ENCODE measurements around the gene TNNI3K.

Gene TNNI3K

GRCh38 chr1:74317663-74318062 lies 82.5 kb downstream of the TNNI3K start:
- no peak for DNase-seq

- DNase-seq = no peak
These were observed 88.8 kb downstream of the TNNI3K start for GRCh38 chr1:74323937-74324473.

- DNase-seq = no peak
These were observed 89.7 kb downstream of the TNNI3K start for GRCh38 chr1:74324684-74325448.

GRCh38 chr1:74328851-74329250 lies 93.7 kb downstream of the TNNI3K start:
- DNase-seq = no peak

GRCh38 chr1:74333244-74333643 lies 98.1 kb downstream of the TNNI3K start:
- DNase-seq = no peak

- no peak for DNase-seq
These were observed 99.0 kb downstream of the TNNI3K start for GRCh38 chr1:74334147-74334546.

GRCh38 chr1:74340656-74341055 lies 105.5 kb downstream of the TNNI3K start:
- no peak for DNase-seq

- no peak for DNase-seq
These were observed 106.6 kb downstream of the TNNI3K start for GRCh38 chr1:74341702-74342339.

- DNase-seq = no peak
These were observed 108.0 kb downstream of the TNNI3K start for GRCh38 chr1:74343216-74343615.

GRCh38 chr1:74344387-74344786 lies 109.2 kb downstream of the TNNI3K start:
- no peak for DNase-seq

- no peak for DNase-seq
These were observed 121.3 kb downstream of the TNNI3K start for GRCh38 chr1:74356493-74356892.

- no peak for DNase-seq
These were observed 122.0 kb downstream of the TNNI3K start for GRCh38 chr1:74357150-74357549.

GRCh38 chr1:74357756-74358155 lies 122.6 kb downstream of the TNNI3K start:
- DNase-seq = no peak

- DNase-seq = no peak
These were observed 127.5 kb downstream of the TNNI3K start for GRCh38 chr1:74362691-74363090.

- DNase-seq = no peak
These were observed 128.0 kb downstream of the TNNI3K start for GRCh38 chr1:74363220-74363619.

- no peak for DNase-seq
These were observed 132.1 kb downstream of the TNNI3K start for GRCh38 chr1:74367175-74367813.

- DNase-seq = no peak
These were observed 133.1 kb downstream of the TNNI3K start for GRCh38 chr1:74368335-74368734.

GRCh38 chr1:74375376-74375775 lies 140.2 kb downstream of the TNNI3K start:
- no peak for DNase-seq

GRCh38 chr1:74380252-74380651 lies 145.1 kb downstream of the TNNI3K start:
- DNase-seq = no peak

GRCh38 chr1:74388855-74389254 lies 153.7 kb downstream of the TNNI3K start:
- no peak for DNase-seq

GRCh38 chr1:74392186-74392585 lies 157.0 kb downstream of the TNNI3K start:
- no peak for DNase-seq

- no peak for DNase-seq
These were observed 157.7 kb downstream of the TNNI3K start for GRCh38 chr1:74392840-74393239.

- DNase-seq = no peak
These were observed 160.4 kb downstream of the TNNI3K start for GRCh38 chr1:74395571-74395970.

GRCh38 chr1:74396462-74396861 lies 161.3 kb downstream of the TNNI3K start:
- no peak for DNase-seq
